Measurements from ENCODE around the gene ZIK1.

The ZIK1 gene

GRCh38 chr19:57613941-57614743 lies 30.2 kb downstream of the ZIK1 start, which contains the start of gene ZNF134:
Gene ZNF134, plus strand, starts transcription at chr19:57614242. Its CDS starts 5,227 bp downstream, at chr19:57619469.
- DNase-seq = peak; percentile 89

GRCh38 chr19:57615346-57615745 lies 31.4 kb downstream of the ZIK1 start:
- DNase-seq = no peak

GRCh38 chr19:57620673-57621348 lies 36.9 kb downstream of the ZIK1 start:
- DNase-seq = no peak

- DNase-seq = no peak
These were observed 39.1 kb downstream of the ZIK1 start for GRCh38 chr19:57623091-57623490.

GRCh38 chr19:57632987-57633831 lies 49.3 kb downstream of the ZIK1 start, which contains the start of gene ZNF211:
Gene ZNF211, plus strand, starts transcription at chr19:57633168. Its CDS starts 179 bp downstream, at chr19:57633347.
- peak; percentile 88 for DNase-seq

DNA sequence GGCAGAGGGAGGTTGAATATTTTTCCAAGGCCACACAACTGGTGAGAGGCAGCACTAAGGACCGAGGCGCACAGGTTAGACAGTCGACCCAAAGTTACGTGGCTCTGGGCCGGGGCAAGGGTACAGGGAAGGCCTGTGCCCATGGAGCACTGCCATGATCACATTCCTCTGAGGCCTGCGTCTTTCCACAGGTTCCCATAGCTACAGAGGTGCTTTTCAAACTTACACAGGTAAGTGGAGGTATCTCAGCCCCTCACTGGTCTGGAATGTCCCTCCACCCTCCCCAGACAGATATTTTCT lies 49.8 kb downstream of the ZIK1 start:
- DNase-seq = no peak

DNA sequence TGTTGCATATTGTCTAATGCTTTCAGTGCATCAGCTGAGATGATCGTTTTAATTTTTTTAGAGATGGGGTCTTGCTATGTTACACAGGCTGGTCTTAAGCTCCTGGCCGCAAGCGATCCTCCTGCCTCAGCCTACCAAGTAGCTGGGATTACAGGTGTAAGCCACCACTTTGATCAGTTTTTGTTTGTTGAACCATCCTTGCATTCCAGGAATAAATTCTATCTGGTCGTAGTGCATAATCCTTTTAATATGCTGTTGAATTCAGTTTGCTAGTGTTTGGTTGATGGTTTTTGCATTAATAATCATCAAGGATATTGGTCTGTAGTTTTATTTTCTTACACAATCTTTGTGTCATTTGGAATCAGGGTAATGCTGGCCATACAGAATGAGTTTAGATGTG lies 53.4 kb downstream of the ZIK1 start:
- DNase-seq = no peak

- no peak for DNase-seq
These were observed 57.8 kb downstream of the ZIK1 start for GRCh38 chr19:57641715-57642234.

DNA sequence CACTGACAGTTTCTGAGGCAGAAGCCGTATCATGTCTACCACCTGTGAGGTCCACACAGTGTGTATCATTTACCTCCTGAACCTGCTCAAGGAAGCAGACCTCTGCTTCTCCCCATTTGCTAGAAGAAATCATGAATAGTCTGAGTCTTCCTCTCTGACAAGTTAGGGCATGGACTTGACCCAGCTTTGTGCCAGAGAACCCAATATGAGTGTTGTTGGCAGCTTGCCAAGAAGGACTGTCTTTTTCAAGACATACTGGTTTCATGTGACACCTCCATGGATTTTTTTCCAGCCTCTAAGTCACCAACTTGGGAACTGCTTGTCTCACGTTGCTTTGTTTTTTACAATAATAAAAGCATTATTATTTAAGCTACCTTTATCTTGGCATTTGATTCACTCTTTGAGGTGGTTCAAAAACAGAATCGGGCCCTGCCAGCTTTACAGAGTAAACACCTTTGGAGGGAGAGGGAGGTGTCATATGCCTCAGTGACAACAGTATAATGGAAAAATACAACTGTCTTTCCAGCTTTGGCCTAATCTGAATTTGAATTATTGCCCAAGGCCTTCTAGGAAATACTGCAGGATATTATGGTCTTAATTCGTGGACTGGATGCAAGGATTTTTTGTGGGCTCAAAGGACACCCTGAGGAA lies 58.6 kb downstream of the ZIK1 start:
- DNase-seq = no peak

All from activated CD8-positive, alpha-beta memory T cell treated with anti-CD3 and anti-CD28 coated beads, Interleukin-2, amount 50 U/mL, for 4 hours (primary cell).